ENCODE data around the gene STMN1.

DNA sequence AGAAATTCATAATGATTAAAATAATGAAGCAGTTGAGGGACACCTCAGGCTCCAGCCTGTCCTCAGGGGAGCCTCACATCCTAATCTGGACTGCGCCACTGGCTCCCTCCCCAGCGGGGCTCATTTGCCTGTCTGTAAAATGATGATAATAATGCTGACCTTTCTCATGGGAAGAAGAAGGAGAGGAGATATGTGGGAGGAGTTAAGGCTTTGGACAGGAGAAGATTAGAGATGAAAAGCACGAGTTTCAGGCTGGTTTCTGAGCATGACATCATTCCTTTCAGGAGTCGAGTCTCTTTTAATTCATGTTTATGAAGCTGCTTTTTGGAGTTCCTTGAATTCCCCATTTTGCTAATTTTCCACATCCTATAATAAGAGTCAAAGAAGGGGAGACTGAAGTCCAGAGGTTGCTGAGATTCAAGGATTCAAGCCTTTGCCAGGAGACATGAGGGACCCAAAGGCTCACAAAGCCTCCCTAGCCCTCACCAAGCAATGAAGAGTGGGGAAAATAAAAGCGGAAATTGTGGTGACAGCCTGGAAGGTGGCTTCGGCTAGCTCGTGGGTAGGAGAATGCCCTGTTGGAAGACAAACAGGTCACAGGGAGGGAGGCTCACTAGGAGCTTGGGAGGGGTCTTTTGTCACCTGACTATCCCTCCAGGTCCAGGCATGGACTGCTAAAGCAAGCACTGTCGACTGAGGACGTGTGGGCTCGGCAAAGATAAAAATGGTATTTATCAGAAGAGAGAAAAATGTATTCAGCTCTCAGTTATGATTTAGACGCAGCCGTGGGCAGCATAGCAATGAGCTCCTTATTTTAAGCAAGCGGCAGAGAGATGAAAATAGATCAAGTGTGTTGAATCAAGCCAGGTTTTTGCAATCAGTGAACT is 27.5 kb upstream of the STMN1 start:
- TF ChIP-seq, protein P1, sequence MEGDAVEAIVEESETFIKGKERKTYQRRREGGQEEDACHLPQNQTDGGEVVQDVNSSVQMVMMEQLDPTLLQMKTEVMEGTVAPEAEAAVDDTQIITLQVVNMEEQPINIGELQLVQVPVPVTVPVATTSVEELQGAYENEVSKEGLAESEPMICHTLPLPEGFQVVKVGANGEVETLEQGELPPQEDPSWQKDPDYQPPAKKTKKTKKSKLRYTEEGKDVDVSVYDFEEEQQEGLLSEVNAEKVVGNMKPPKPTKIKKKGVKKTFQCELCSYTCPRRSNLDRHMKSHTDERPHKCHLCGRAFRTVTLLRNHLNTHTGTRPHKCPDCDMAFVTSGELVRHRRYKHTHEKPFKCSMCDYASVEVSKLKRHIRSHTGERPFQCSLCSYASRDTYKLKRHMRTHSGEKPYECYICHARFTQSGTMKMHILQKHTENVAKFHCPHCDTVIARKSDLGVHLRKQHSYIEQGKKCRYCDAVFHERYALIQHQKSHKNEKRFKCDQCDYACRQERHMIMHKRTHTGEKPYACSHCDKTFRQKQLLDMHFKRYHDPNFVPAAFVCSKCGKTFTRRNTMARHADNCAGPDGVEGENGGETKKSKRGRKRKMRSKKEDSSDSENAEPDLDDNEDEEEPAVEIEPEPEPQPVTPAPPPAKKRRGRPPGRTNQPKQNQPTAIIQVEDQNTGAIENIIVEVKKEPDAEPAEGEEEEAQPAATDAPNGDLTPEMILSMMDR (IDR thresholded peaks at IDR 0.05), result no peak
- TF ChIP-seq POLR2A (IDR thresholded peaks at IDR 0.05), result no peak
